Measurements from ENCODE around the gene EIF4ENIF1. TPM values are rescaled to one million over a fixed set of nuclear protein-coding genes. Genes with fewer than 3 reads are reported as not detected.

EIF4ENIF1 gene
- total and polyA plus RNA-seq, 9 of the 15 experiments (the other 6 are each of a cell fraction or from before 2014, with no cell fraction given) = 2.5 to 24.9 (median 15.8) TPM

DNA sequence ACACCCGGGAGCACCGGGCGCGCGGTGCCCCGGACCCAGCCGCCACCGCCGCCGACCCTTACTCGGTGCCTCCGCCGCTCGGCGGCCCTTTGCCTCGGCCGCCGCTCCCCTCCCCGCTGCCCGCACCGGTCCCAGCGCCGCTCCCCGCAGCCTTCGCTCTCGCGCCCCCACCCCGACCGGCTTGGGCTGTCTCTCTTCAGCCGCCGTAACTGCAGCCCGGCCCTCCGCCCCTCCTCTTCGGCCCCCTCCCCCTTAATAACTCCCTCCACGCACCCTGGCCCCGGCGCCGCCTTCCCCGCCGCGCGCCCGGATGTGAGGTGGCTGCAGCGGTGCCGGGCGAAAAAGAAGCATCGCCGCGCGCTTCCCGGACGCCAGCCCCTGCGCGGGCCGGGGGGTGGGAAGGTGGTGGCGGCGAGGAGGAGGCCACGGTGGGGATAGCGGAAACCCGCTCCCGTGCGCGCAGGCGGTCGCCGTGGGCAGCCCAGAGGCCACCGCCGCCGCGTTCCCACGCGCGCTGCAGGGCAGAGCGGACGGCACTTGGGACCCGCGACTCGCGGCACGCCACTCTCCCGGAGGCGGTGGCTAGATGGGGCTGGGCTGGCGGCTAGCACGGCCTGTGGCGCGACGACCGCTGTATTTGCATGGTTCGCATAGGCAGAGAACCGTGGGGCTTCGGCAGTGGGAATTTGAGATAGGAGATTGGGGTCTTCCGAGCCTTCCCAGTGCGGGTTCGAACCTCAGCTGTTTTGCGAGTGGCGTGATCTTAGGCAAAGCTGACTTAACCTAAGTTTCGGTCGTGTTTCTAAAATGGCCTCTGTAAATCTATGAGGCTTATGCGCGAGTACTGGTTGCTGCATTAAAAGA is at the start of gene EIF4ENIF1 (continued):
- TF ChIP-seq, protein P1, sequence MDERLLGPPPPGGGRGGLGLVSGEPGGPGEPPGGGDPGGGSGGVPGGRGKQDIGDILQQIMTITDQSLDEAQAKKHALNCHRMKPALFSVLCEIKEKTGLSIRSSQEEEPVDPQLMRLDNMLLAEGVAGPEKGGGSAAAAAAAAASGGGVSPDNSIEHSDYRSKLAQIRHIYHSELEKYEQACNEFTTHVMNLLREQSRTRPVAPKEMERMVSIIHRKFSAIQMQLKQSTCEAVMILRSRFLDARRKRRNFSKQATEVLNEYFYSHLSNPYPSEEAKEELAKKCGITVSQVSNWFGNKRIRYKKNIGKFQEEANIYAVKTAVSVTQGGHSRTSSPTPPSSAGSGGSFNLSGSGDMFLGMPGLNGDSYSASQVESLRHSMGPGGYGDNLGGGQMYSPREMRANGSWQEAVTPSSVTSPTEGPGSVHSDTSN (CRISPR knock-in tag; IDR thresholded peaks at IDR 0.05; ENCODE audit: low read depth) = no peak
- TF ChIP-seq, protein P1 (tag; conservative IDR thresholded peaks at IDR 0.05; ENCODE audit: low read depth) = no peak
- no peak for TF ChIP-seq NFIX (CRISPR knock-in tag; IDR thresholded peaks at IDR 0.05; ENCODE audit: low read depth)
- no peak for TF ChIP-seq PCBP2 (IDR thresholded peaks at IDR 0.05; ENCODE audit: low read depth, low read length, poor library complexity, severe bottlenecking)
- TF ChIP-seq RNF2 (IDR thresholded peaks at IDR 0.05) = 0 out of 2 replicates have a peak, but pooled peaks have one; percentile 11
- 0 out of 2 replicates have a peak, but pooled peaks have one; percentile 29 for TF ChIP-seq ZBTB43 (CRISPR knock-in tag; IDR thresholded peaks at IDR 0.05)
- TF ChIP-seq IFI16 (CRISPR knock-in tag; IDR thresholded peaks at IDR 0.05) = no peak
- peak; percentile 85 for TF ChIP-seq ARID4B (CRISPR knock-in tag; IDR thresholded peaks at IDR 0.05)
- no peak for TF ChIP-seq ZNF707 (CRISPR knock-in tag; conservative IDR thresholded peaks at IDR 0.05)
- no peak for TF ChIP-seq CEBPB (tag; IDR thresholded peaks at IDR 0.05)
- TF ChIP-seq ETV5 (CRISPR knock-in tag; IDR thresholded peaks at IDR 0.05; ENCODE audit: low read depth) = peak; percentile 72
- TF ChIP-seq CBX1 (IDR thresholded peaks at IDR 0.05; ENCODE audit: low read depth) = no peak
- TF ChIP-seq POLR3A (IDR thresholded peaks at IDR 0.05; ENCODE audit: borderline replicate concordance, extremely low read depth, insufficient read depth, insufficient read length) = no peak
- TF ChIP-seq EGR1 (conservative IDR thresholded peaks at IDR 0.05) = peak; percentile 33
- TF ChIP-seq ZNF175 (CRISPR knock-in tag; IDR thresholded peaks at IDR 0.05; ENCODE audit: low read depth) = no peak; the same call in 1 of the 2 replicates
- no peak for TF ChIP-seq CGGBP1 (CRISPR knock-in tag; IDR thresholded peaks at IDR 0.05)
- TF ChIP-seq ZNF239 (CRISPR knock-in tag; IDR thresholded peaks at IDR 0.05) = no peak
- TF ChIP-seq ZBED1 (IDR thresholded peaks at IDR 0.05) = peak; percentile 24; the same call in 1 of the 2 replicates
- peak; percentile 34; the same call in 1 of the 2 replicates for TF ChIP-seq ATF7 (IDR thresholded peaks at IDR 0.05)
